HG02981 (cell line): ENCODE measurements around the gene LMTK2.

Source experiments
- ATAC-seq: cut with Tn5 transposase; IDR thresholded peaks from one replicate; pipeline ENCODE4 v1.9.1; 2021; ENCODE audit warnings: mild to moderate bottlenecking, moderate library complexity; ENCODE audit not compliant: unreplicated experiment

LMTK2 gene

GRCh38 chr7:98174334-98175259, 67.9 kb downstream of the LMTK2 start:
- no peak for ATAC-seq

GRCh38 chr7:98175260-98175940, 68.7 kb downstream of the LMTK2 start:
- ATAC-seq, result no peak

DNA sequence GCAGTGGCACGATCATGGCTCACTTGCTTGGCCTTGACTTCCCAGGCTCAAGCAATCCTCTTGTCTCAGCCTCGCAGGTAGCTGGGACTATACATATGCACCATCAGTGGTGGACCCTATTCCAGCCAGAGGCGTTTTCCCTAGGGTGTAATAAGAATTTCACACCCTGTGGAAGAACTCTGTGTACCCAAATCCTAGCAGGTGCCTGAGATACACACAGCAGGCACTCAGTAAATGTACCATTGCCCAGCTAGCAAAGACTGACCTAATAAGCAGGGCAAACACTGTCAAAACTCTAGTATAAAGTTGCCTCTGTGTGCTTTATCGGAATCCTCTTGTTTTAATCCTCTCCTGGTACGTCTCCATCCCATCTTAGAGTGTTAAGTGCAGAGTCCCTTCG, 70.9 kb downstream of the LMTK2 start:
- no peak for ATAC-seq

- no peak for ATAC-seq
These were observed 71.7 kb downstream of the LMTK2 start for GRCh38 chr7:98178321-98178720.

DNA sequence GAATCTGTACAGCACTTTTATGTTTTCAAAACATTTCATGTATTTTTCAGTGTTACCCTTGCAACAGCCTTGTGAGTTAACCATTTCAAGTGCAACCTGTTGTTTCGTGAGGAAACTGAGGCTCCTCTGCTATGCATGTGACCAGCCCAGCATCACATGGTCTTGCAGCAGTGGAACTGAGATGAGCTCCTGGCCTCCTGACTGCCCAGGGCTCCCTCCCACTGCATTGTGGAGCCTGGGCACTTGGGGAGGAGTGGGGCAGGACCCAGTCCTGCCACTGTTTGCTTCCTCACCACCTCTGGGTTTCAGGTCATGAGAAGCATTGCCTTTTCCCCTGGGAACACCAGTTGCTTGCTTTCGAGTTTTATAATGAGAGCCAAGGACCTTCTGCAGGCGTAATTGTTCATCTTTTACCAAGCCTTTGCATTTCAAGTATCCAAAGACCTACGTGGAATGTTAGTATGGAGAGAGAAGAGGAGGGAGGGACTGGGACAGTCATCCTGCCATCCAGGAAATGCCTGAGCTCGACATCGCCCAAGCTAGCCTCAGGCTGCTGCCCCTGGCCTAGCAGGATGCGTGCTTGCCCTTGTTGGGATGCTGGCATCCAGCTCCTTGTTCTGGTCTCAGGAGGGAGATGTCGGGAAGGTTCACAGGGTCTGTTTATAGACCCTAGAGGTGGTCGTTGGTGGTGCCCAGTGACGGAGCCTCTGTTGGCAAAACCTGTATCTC, 72.3 kb downstream of the LMTK2 start:
- ATAC-seq, result no peak

DNA sequence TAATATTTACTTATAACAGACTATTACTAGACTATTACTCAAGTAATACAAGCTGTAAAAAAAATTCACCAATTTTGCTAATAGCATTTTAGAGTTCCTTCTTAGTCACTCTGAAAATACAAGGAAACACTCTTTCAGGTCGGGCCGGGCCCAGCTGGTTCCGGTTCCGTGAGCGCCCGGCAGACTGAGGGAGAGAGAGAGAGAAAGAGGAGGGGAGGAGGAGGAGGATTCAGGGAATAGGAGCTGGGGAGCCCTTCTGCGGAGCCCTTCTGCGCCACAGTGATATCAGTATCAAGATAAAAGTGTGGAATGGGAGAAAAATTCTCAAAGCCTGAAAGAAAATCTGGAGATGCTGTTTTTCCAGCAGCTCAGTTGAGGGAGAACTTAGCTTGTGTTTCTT, 74.1 kb downstream of the LMTK2 start:
- ATAC-seq, result no peak

- no peak for ATAC-seq
These were observed 78.4 kb downstream of the LMTK2 start for GRCh38 chr7:98185101-98185500.

DNA sequence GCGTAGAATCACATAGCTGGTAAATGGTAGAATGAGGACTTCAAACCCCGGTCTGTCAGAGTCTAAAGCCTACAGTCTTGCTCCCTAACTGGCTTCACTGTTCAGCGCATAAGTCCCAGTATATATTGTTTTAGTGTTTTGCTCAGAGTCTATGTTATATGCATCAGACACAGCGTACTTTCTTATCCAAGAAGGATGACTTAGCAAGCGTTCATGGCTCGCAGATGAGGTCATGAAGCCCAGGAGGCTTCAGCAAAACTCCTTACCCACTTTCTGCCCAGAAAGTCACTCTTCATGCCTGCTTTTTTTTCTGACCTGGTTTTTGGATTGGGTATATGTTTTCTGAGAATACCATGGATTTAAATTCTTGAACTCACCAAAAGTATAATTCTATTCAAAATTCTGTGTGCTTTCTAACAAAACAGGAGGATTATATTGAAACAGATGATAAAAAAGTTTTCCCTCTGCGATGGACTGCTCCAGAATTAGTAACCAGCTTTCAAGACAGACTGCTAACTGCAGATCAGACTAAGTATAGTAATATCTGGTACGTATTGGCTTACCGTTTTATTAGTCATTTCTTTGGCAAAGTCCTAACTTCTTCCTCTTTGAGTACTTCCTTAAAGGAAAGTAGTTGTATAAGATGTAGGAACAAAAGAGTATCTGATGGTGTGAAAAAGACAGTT, 79.9 kb downstream of the LMTK2 start:
- no peak for ATAC-seq

GRCh38 chr7:98187138-98187502, 80.5 kb downstream of the LMTK2 start:
- no peak for ATAC-seq

DNA sequence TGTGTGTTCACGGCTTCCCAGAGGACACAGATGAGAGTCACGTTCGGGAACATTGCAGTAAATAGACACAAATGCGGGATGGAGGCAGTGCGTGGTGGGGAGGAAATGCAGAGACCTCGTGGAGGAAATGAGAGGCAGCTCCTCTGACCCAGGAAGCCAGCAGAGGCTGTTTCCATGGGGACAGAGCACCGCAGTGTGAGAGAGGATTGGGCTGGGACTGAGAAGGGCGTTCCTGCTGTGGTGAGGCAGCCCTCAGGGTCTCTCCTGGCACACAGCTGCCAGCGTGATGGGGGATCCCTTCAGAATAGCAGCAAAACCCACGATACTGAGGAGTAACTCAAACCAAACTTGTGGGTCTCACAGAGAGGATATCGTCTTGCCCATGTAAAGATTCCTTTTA, 82.9 kb downstream of the LMTK2 start:
- no peak for ATAC-seq

GRCh38 chr7:98191668-98192431, 85.2 kb downstream of the LMTK2 start:
- ATAC-seq, result no peak

DNA sequence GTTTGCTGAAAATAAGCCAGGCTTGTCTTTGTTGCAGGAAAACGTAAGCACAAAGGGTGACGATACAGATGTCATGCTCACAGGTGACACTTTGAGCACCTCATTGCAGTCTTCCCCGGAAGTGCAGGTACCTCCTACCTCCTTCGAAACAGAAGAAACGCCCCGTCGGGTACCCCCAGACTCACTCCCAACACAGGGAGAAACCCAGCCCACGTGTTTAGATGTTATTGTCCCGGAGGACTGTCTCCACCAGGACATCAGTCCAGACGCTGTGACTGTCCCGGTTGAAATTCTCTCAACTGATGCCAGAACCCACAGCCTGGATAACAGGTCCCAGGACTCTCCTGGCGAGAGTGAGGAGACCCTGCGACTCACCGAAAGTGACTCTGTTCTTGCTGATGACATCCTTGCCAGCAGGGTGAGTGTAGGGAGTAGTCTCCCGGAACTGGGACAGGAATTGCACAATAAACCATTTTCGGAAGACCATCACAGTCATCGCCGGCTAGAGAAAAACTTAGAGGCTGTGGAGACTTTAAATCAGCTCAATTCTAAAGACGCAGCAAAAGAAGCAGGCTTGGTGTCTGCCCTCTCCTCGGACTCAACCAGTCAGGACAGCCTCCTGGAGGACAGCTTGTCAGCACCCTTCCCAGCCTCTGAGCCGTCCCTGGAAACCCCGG, 86.3 kb downstream of the LMTK2 start:
- ATAC-seq, result no peak

DNA sequence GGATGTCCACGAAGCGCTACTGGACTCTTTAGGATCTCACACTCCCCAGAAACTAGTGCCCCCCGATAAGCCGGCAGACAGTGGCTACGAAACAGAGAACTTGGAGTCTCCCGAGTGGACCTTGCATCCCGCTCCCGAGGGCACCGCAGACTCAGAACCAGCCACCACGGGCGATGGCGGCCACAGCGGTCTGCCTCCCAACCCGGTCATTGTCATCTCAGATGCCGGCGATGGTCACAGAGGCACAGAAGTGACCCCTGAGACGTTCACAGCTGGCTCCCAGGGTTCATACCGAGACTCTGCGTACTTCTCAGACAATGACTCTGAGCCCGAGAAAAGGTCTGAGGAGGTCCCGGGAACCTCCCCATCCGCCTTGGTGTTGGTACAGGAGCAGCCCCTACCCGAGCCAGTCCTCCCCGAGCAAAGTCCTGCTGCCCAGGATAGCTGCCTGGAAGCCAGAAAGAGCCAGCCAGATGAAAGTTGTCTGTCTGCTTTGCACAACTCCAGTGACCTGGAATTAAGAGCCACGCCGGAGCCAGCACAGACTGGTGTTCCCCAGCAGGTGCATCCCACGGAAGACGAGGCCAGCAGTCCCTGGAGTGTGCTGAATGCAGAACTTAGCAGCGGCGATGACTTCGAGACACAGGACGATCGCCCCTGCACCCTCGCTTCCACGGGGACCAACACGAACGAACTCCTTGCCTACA, 87.0 kb downstream of the LMTK2 start:
- ATAC-seq, result no peak

DNA sequence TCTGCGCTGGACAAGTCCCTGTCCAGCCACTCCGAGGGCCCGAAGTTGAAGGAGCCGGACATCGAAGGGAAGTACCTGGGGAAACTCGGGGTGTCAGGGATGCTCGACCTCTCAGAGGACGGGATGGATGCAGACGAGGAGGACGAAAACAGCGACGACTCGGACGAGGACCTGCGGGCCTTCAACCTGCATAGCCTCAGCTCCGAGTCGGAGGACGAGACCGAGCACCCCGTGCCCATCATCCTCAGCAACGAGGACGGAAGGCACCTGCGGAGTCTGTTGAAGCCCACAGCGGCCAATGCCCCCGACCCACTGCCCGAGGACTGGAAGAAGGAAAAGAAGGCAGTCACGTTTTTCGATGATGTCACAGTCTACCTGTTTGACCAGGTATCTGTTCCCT, 87.5 kb downstream of the LMTK2 start:
- ATAC-seq, result no peak

- ATAC-seq, result no peak
These were observed 88.2 kb downstream of the LMTK2 start for GRCh38 chr7:98194672-98195457.

GRCh38 chr7:98196706-98197605, 90.3 kb downstream of the LMTK2 start:
- ATAC-seq, result no peak

GRCh38 chr7:98199131-98199530, 92.5 kb downstream of the LMTK2 start:
- ATAC-seq, result no peak
